Liver (tissue), 3 donors: ENCODE measurements around the gene FYB1.

Experiments used
- CTCF ChIP-seq: fragments of 150-350 bp; IDR thresholded peaks from 2 replicates; pipeline ENCODE4 v1.5.1; 2017; ENCODE audit warnings: improper control_type of control experiment, low read depth, low read length; ENCODE audit not compliant: missing input control
- HNF4A ChIP-seq, 2 donors: conservative IDR thresholded peaks; 2 replicates each; pipeline ENCODE4 v1.6.1; 2016; ENCODE audit warnings: antibody characterized with exemption in 2 of 2, mild to moderate bottlenecking in 2 of 2
- MAX ChIP-seq: IDR thresholded peaks from 2 replicates; pipeline ENCODE4 v1.6.1; 2016; ENCODE audit warnings: antibody characterized with exemption
- RAD21 ChIP-seq, 2 donors: IDR thresholded peaks; 2 replicates each; pipeline ENCODE4 v1.6.1; 2016; ENCODE audit warnings: antibody characterized with exemption in 2 of 2, mild to moderate bottlenecking in 2 of 2
- TAF1 ChIP-seq: conservative IDR thresholded peaks from 2 replicates; pipeline ENCODE4 v1.6.1; 2016; ENCODE audit warnings: antibody characterized with exemption, mild to moderate bottlenecking
- ZBTB33 ChIP-seq: IDR thresholded peaks from 2 replicates; pipeline ENCODE4 v1.6.1; 2016; ENCODE audit warnings: antibody characterized with exemption
- donor health status: healthy.
- donor health status: healthy.

- no peak for TF ChIP-seq CTCF
- TF ChIP-seq ZBTB33 = no peak
- TF ChIP-seq HNF4A (conservative IDR thresholded peaks at IDR 0.05) = no peak
- TF ChIP-seq RAD21 (IDR thresholded peaks at IDR 0.05) = no peak
- no peak for TF ChIP-seq TAF1
- no peak for TF ChIP-seq MAX
Observed at GRCh38 chr5:39203275-39203922, 16.0 kb downstream of the FYB1 start.
